NCI-H748 (cell line): ENCODE results near the gene ADAMTS17.
"Not testable (repeated sequence)": the region's sequence is repeated elsewhere in the genome, so short reads cannot be mapped to it uniquely, and the experiment has no call there.

Experiments
- DNase-seq: peaks from one replicate; lab custom pipeline; 2025; ENCODE audit not compliant: unreplicated experiment; lab: John Stamatoyannopoulos, UW

The ADAMTS17 gene

GRCh38 chr15:99926532-99926931 is 415.2 kb downstream of the ADAMTS17 start:
- not testable (repeated sequence) for DNase-seq

- no peak for DNase-seq
Observed at GRCh38 chr15:99925661-99926461, 415.9 kb downstream of the ADAMTS17 start.

GRCh38 chr15:99923711-99924110 is 418.1 kb downstream of the ADAMTS17 start:
- DNase-seq, result no peak
